HTR-8/SVneo (cell line): ENCODE results near the gene HCAR3.
A peak's percentile ranks its signal among the peaks of the same experiment; 100 is the strongest.
"Not testable (repeated sequence)": the region's sequence is repeated elsewhere in the genome, so short reads cannot be mapped to it uniquely, and the experiment has no call there.

ENCODE experiments used
- DNase-seq: peaks from one replicate; pipeline ENCODE4 v3.0.0; 2011; ENCODE audit warnings: low spot score, mixed read lengths; ENCODE audit not compliant: insufficient read length
- FAIRE-seq: peaks from 2 replicates; lab custom pipeline; 2011; peaks lifted over from hg19 to GRCh38; lab: Jason Lieb, UNC

The HCAR3 gene

GRCh38 chr12:122724641-122725243 lies 8.1 kb upstream of the HCAR3 start:
- DNase-seq = no peak
- no peak for FAIRE-seq

GRCh38 chr12:122722387-122722786 lies 5.8 kb upstream of the HCAR3 start:
- FAIRE-seq = no peak
- no peak for DNase-seq

GRCh38 chr12:122721057-122721545 lies 4.5 kb upstream of the HCAR3 start:
- DNase-seq (no peak), FAIRE-seq (no peak)

- FAIRE-seq, DNase-seq: not testable (repeated sequence)
Observed at GRCh38 chr12:122715211-122715610, 1.4 kb downstream of the HCAR3 start.

- not testable (repeated sequence) for DNase-seq
- FAIRE-seq = peak; percentile 80
Observed at GRCh38 chr12:122713491-122714188, 3.0 kb downstream of the HCAR3 start.

- FAIRE-seq, DNase-seq: not testable (repeated sequence)
Observed at GRCh38 chr12:122711266-122711665, 5.3 kb downstream of the HCAR3 start.

- not testable (repeated sequence) for DNase-seq, FAIRE-seq
Observed at GRCh38 chr12:122710341-122710740, 6.3 kb downstream of the HCAR3 start.

GRCh38 chr12:122709287-122709686 lies 7.3 kb downstream of the HCAR3 start:
- not testable (repeated sequence) for FAIRE-seq, DNase-seq

GRCh38 chr12:122703841-122704240 lies 12.8 kb downstream of the HCAR3 start:
- not testable (repeated sequence) for FAIRE-seq

GRCh38 chr12:122702890-122703611 lies 13.6 kb downstream of the HCAR3 start, which contains the start of gene HCAR2:
HCAR2 (minus strand) TSS chr12:122703357; CDS start chr12:122703283, 74 bp downstream.
- DNase-seq, FAIRE-seq: not testable (repeated sequence)

More at GRCh38 chr12:122703841-122704240, 12.8 kb downstream of the HCAR3 start:
- DNase-seq = not testable (repeated sequence)

GRCh38 chr12:122701481-122701880 lies 15.1 kb downstream of the HCAR3 start:
- DNase-seq, FAIRE-seq: not testable (repeated sequence)

GRCh38 chr12:122700038-122700710 lies 16.4 kb downstream of the HCAR3 start:
- DNase-seq, FAIRE-seq: not testable (repeated sequence)

GRCh38 chr12:122696922-122697321 lies 19.7 kb downstream of the HCAR3 start:
- FAIRE-seq, DNase-seq: not testable (repeated sequence)

- FAIRE-seq (no peak), DNase-seq (no peak)
Observed at GRCh38 chr12:122691566-122691965, 25.0 kb downstream of the HCAR3 start.

GRCh38 chr12:122688291-122688690 lies 28.3 kb downstream of the HCAR3 start:
- no peak for FAIRE-seq
- no peak for DNase-seq

- no peak for FAIRE-seq
- DNase-seq = no peak
Observed at GRCh38 chr12:122687086-122687485, 29.5 kb downstream of the HCAR3 start.

- DNase-seq = no peak
- FAIRE-seq = no peak
Observed at GRCh38 chr12:122686538-122686937, 30.1 kb downstream of the HCAR3 start.

GRCh38 chr12:122684297-122684813 lies 32.3 kb downstream of the HCAR3 start:
- DNase-seq (no peak), FAIRE-seq (no peak)

GRCh38 chr12:122681814-122682213 lies 34.8 kb downstream of the HCAR3 start:
- DNase-seq (no peak), FAIRE-seq (no peak)

GRCh38 chr12:122680989-122681388 lies 35.6 kb downstream of the HCAR3 start:
- not testable (repeated sequence) for FAIRE-seq, DNase-seq
